GM19023 (cell line): ENCODE results near the gene LRRC3.
"Not testable (repeated sequence)": the region's sequence is repeated elsewhere in the genome, so short reads cannot be mapped to it uniquely, and the experiment has no call there.

Experiments used
- ATAC-seq: cut with Tn5 transposase; IDR thresholded peaks from one replicate; pipeline ENCODE4 v1.9.1; 2021; ENCODE audit warnings: mild to moderate bottlenecking, moderate library complexity; ENCODE audit not compliant: unreplicated experiment

The LRRC3 gene

DNA sequence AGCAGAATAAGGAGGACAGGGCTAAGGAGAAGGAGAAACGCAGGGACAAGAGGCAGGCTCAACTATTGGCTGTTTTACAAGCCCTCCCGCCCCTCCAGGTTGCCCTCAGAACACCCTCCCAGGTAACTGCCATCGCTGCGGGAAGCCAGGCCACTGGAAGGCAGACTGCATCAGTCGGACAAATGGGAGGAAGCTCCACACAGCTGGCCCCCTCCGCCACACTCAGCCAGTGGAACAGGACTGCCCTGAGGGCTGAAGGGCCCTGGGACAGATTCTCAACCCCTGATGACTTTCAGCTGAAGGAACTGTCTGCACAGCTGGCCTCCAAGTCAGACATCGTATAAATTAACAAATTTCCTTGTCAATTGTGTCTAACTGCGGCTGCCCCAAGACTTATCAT lies 21.8 kb downstream of the LRRC3 start:
- no peak for ATAC-seq

DNA sequence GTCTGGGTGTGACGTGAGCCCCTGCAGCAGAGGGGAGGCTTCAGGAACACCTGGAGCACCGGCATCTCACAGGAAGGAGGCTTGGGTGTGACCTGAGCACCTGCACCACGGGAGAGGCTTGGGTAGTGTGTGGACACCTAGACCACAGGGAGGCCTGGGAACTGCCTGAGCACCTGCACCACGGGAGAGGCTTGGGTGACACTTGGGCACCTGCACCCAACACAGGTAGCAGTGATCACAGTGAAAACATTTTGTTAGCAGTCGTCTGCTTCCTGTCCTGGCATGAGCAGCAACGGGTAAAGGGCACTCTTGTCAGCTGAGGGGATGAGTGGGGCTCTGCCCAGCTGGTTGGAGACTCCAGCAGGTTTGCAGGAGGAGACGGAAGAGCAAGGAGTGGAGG lies 22.4 kb downstream of the LRRC3 start:
- no peak for ATAC-seq

DNA sequence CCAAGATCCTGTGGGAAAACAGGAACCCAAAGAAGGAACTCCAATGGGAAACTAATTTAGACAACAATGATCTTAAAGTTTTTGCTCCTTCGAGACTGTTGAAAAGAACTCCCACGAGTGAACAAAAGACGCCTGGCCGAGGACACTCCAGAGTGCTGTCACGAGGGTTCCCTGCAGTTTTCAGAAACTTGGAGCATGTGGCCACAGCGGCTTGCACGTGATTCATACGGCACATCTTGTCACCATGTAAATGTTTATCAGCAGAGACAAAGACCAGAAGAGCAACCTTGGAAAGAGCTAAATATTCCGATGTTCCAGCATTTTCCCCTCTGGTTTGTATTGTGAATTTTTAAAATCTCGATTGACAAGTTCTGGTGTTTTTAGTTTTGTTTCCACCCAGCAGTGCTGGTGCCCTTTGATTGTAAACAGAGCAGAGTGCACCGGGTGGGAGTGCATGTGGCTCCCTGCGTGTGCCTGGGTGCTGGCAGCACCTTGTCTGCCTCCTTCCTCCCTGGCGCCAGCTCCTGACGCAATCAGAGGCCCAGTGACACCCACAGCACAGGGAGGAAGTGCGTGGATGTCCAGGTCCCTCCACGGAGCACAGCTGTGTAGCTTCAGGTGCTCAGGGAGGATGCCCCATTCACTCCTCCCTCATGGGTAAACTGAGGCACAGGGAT lies 23.0 kb downstream of the LRRC3 start:
- ATAC-seq: no peak

DNA sequence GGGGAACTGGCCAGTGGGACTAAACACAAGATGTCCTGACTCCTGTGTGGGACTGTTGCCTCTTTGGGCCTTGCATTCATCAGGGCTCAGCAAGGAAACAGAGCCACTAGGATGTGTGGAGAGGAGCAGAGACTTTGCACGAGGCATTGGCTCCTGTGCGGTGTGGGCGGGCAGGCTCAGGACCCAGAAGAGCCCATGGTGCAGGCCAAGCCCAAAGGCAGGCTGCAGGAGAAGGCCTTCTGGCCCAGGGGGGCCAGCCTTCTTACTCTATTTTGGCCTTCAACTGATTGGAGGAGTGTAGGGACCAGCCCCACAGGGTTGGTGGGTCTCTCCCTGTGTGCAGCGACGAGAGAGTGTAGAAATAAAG lies 23.5 kb downstream of the LRRC3 start:
- no peak for ATAC-seq

DNA sequence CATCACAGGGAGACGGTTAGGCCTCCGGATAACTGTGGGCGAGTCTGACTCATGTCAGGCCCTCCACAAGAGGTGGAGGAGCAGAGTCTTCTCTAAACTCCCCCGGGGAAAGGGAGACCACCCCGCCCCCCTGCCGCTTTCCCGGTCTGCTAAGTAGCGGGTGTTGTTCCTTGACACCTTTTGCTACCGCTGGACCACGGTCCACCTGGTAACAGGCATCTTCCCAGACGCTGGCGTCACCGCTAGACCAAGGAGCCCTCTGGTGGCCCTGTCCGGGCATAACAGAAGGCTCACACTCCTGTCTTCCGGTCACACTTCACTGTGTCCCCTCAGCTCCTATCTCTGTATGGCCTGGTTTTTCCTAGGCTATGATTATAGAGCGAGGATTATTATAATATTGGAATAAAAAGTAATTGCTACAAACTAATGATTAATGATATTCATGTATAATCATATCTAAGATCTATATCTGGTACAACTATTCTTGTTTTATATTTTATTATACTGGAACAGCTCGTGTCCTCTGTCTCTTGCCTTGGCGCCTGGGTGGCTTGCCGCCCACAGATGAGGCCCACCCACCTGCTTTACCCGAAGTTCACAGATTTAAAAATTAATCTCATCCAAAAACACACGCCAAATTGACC lies 24.4 kb downstream of the LRRC3 start:
- not testable (repeated sequence) for ATAC-seq

DNA sequence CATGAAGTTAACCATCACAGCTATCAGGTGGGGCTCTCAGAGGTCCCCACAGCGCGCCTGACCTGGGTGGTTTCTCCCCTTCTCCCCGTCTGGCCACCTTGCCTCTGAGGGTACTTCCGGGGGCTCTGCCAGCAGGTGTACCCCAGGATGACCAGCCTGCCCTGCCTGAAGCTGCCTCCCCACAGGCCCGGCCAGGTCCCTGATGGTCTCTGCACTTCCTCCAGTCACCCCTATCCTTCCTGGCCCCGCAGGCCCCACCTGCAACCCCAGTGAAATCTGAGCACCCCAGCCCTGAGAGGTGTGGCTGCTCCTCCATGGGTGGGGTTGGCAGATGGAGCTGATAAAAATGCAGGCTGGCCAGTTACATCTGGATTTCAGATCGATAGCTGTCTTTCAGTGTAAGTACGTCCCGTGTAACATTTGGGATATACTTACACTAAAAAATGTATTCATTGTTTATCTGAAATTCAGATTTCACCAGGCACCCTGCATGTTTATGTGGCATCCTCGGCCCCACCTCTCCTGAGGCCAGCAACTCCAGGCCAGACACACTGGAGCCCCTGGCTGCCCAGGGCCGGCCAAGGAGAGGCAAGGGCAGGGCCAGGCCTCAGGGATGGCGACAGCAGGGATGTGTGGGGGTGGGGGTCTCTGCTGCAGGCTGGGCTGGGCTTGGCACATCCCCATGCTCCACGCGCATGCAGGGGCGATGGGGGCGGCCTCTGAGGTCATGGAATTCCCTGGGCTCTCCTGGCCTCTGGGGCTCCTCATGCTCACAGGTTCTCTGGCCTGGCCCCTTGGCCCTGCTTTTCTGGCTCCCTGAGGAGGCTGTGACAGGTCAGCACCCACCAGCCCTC lies 25.1 kb downstream of the LRRC3 start:
- ATAC-seq: no peak

DNA sequence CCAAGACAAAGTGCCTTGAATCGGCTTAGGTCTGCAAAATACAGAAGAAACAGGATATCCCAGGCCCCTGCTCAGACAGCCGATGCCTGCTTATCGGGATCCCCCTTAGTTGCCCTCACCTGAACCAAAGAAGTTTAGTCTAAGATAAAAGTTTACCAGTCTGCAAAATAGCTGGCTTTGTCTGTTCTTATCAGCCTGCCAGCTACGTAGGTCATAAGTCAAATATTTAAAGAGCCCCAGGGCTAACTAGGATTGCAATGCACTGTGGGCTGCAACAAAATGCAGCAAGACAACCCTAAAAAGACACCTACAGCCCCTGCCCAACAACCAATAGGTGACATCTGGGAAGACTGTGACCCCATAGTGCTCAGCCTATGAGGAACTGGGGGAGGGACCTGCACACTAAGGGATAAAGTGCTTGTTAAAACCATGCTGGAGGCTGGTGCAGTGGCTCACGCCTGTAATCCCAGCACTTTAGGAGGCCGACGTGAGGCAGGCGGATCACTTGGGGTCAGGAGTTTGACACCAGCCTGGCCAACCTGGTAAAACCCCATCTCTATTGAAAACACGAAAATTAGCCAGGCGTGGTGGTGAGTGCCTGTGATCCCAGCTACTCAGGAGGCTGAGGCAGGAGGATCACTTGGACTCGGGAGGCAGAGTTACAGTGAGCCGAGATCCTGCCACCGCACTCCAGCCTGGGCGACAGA lies 27.4 kb downstream of the LRRC3 start:
- no peak for ATAC-seq

DNA sequence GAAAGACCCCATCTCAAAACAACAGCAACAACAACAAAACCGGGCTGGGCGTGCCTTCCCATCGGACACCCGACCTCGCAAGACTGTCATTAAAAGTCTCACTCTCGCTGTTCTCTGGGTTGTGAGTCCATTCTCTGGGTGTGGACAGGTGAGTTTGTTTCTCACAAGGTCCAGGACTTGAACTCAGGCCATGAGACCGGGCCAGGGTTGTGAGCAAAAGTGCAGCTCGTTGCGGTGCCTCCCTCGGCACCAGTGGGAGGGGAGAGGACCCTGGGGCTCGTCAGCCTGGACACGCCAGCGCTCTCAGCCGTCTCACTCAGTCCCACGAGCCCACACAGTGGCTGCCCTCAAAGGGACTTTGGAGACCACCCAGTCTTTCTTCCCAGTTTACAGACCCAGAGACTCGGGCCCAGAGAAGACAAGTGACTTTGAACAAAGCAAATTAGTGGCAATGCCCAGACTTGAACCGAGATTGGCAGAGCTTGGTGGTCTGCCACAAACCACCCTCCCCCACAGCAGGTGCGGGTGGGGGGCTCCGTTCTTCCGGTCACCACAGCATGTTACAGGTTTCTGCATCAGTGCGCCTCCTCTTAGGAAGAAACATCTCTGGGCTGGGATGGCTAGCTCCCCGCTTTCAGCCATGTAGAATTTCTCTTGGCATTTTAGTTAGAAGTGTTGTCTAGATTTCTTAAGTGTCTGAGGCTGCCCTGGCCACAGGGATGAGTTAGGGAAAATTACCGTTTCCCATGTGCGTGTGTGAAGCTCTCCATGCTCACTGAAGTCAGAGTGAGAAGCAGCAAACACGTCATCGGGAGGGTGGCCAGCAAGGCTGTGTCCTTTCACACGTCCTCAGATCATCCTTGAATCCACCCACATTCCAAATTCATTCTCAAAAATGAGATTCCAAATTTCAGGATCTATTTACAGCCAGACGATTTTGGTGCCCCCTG lies 28.3 kb downstream of the LRRC3 start:
- ATAC-seq: no peak

DNA sequence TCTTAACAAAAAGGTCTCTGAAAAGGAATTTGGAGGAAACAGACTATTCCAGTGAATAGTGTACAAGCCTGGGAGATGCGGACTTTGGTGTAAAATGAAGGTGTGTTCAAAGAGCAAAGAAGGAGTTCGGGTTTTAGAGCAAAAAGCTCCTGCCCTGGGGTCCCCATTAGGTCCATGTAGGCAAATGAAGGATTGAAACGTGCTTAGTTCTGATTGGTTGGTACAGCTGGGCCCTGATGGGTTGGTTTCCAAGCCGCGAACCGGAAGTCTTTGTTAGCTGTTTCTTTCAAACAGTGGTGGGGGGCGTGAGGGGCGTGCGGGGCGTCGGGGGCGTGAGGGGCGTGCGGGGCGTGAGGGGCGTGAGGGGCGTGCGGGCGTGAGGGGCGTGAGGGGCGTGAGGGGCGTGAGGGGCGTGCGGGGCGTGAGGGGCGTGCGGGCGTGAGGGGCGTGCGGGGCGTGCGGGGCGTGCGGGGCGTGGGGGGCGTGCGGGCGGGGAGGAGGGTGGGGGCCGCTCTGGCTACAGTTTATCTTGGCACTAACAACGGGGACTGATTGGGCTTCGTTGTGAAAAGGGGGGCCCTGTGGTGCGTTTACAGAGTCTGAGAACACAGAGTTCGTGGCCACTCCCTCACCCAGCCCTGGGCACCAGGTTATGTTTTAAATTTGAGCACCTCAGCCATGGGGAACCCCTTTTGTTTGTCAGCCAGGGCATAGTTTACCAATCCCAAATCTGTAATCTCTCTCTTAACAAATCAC lies 29.4 kb downstream of the LRRC3 start:
- no peak for ATAC-seq

DNA sequence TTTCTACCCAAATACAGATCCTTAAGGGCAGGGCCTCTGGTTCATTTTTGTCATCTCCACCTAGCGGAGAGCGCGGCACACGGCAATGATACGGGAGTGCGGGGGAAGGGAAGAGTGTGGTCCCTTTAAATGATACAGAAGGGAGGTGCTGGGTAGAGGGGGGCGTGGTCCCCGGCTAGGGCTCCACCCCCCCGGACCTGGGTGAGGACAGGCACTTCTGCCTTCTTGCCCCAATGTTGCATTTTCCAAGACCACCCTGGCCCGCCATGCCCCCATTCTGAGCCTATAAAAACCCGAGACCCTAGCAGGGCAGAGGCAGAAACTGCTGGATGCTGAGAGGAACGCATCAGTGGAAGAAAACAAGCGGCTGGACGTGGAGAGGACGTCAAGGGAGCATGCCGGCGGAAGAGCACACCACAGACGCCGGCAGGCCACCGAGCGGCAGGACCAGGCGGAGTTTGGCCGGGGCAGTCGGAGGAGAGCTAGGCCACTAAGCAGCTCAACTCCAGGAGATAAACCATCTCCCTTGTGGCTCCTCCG lies 30.0 kb downstream of the LRRC3 start:
- ATAC-seq: no peak

DNA sequence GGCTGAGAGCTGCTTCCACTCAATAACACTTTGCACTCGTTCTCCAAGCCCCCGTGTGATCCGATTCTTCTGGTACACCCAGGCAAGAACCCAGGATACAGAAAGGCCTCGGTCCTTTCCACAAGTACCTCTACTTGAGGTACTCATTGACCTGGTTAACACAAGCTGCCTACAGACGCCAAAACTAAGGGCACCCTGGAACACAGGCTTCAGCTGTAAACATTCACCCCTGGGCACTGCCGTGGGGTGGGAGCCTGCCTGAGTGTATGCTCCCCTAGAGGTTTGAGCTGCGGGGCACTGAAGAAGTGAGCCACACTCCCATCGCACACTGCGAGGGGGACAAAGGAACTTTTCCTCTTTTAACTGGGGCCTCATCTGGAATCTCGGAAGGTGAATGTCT lies 30.5 kb downstream of the LRRC3 start:
- ATAC-seq: no peak

DNA sequence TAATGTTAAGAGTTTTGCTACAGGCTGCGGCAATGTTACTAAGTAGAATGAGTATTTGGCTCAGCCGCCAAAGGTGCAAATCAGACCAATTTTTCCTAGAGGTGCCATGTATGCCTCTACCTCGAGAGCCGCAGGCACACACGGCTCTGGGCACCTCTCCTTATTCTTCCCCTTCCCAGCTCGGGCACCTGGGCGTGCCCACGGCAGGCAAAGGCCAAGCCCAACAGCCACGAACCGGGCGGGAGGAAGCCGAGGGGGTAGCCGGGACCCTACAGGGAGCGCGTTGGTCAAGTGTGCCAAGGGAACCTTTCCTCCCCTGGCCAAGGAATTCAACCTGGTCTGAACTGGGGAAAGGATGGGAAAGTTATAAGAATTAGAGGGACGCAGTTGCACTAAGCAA lies 31.0 kb downstream of the LRRC3 start:
- no peak for ATAC-seq

DNA sequence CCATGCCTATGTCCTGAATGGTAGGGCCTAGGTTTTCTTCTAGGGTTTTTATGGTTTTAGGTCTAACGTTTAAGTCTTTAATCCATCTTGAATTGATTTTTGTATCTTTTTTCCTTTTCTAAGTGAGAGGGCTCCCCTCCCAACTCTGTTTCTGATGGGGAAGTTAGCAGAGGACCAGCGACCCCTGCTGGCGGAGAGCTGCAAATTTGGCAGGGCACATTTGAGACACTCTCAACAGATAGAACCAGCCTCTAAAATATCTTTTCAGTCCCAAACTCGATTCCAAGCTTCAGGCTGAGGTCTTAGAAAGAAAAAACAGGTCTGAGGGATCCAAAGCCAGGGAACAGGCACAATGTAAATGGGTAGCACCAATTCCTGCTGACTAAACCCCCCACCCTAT lies 32.5 kb downstream of the LRRC3 start:
- ATAC-seq: no peak

DNA sequence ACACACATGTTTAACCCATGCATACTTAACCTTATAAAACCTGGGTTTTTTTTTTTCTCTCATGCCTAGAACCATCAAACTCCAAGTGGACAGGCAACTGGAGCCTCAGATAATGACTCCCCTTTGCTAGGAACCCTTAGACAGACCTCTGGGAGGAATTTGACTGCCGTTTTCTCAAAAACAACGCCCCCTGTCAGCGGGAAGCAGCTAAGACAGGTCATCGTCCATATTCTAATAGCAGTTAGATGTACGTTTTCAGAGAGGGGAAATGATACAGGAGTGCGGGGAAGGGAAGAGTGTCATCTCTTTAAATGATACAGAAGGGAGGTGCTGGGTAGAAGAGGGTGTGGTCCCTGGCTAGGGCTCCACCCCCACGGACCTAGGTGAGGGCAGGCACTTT lies 34.7 kb downstream of the LRRC3 start:
- no peak for ATAC-seq

DNA sequence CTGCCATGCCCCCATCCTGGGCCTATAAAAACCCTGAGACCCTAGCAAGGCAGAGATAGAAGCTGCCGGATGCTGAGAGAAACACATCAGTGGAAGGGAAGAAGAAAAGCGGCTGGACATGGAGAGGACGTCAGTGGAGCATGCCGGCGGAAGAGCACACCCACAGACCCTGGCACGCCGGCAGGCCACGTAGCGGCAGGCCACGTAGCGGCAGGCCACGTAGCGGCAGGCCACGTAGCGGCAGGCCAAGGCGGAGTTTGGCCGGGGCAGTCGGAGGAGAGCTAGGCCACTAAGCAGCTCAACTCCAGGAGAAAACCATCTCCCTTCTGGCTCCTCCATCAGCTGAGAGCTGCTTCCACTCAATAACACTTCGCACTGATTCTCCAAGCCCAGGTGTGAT lies 35.1 kb downstream of the LRRC3 start:
- ATAC-seq: no peak

DNA sequence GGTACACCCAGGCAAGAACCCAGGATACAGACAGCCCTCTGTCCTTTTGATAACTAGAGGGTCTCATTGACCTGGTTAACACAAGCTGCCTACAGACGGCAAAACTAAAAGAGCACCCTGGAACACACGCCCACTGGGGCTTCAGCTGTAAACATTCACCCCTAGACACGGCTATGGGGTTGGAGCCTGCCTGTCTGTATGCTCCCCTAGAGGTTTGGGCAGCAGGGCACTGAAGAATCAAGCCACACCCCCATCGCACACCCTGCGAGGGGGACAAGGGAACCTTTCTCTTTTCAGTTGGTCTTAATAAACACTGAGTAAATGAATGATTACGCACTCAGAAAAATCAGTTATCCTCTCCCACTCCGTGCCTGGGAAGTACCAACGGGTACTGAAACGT lies 35.5 kb downstream of the LRRC3 start:
- ATAC-seq: no peak

DNA sequence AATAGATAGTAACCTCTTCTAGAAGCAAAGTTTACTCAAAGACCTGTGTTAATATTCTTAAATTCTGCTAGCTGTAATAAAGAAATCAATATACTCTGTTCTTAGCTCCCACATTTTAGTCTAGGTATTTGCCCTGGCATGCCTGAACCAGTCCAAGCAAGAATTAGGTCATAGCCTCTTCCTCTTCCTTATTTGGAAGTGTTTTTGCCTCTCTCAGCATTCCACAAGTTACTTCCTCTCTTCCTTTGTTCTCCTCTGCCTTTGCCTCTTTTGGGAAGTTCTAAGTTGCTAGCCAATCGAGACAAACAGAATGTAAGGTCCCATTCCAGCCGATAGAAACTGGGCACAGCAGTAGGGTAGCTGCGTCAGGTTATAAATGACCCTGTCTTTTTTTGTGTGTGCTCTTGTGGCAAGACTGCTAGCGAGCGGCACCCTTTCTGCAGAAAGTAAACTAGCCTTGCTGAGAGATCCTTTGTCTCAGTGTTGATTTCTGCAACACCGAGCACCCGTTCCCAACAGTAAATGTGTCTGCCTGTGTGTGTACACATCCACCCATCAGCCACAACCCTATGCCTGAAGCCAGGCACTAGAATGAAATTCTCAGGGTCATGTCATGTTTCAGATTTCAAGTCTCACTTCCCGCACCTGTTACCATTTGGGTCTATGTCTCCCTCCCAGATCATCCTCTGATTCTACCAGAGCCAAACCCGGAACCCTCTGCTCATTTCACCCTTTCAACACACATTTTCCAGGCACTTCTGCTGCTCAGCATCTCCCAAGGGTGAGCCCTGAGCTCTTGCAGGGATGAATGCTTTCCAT lies 37.5 kb downstream of the LRRC3 start:
- ATAC-seq: no peak

DNA sequence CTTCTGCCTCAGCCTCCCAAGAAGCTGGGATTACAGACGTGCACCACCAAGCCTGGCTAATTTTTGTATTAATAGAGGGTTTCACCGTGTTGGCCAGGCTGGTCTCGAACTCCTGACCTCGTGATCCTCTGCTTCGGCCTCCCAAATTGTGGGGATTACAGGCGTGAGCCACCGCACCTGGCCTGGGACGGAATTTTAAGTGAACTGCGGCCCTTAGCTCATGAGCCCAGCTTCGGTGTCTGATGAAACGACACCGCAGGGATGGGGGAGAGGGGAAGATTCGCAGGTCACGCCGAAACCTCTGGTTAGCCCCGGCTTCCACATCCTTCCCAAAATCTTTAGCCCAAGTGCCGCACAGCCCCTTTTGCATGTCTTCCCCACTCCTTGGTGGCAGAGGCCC lies 39.1 kb downstream of the LRRC3 start:
- ATAC-seq: no peak

DNA sequence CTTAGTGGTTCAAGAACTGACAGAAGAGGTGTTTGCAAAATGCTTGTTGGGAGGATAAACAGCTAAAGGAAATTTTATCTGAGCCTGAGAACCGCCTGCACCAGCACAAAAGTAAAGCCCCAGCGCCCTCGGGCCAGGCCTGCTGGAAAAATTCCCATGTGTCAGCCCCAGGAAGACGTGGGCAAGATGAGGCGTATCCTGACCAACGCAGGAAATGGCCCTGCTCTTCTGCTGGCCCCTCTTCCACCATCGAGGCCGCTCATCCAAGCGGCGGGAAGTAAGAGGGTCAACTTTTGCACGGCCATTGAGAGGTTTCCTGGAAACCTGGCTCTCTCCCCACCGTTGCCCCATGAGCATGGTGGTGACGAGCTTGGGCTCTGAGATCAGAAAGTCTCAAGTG lies 39.6 kb downstream of the LRRC3 start:
- no peak for ATAC-seq
